ENCODE measurements around the gene FBXL3.
A peak's percentile ranks its signal among the peaks of the same experiment; 100 is the strongest.
"Not testable (repeated sequence)": the region's sequence is repeated elsewhere in the genome, so short reads cannot be mapped to it uniquely, and the experiment has no call there.

The FBXL3 gene

DNA sequence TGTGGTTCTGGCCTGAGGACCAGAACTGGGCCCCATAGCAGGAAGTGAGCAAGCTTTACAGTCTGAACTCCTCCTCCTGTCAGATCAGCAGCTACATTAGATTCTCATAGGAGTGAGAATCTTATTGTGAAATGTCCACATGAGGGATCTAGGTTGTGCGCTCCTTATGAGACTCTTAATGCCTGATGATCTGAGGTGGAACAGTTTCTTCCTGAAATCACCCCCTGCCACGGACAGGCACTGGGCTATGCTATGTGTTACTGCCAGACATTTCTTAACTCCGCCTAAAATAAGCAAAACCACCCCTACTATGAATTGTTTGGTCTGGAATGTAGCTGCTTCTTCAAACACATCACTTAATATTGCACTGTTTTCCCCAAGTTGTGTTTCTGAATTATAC is 4.6 kb downstream of the FBXL3 start:
- no peak for DNase-seq

- no peak for DNase-seq
These were observed 7.2 kb downstream of the FBXL3 start for GRCh38 chr13:77019756-77020155.

DNA sequence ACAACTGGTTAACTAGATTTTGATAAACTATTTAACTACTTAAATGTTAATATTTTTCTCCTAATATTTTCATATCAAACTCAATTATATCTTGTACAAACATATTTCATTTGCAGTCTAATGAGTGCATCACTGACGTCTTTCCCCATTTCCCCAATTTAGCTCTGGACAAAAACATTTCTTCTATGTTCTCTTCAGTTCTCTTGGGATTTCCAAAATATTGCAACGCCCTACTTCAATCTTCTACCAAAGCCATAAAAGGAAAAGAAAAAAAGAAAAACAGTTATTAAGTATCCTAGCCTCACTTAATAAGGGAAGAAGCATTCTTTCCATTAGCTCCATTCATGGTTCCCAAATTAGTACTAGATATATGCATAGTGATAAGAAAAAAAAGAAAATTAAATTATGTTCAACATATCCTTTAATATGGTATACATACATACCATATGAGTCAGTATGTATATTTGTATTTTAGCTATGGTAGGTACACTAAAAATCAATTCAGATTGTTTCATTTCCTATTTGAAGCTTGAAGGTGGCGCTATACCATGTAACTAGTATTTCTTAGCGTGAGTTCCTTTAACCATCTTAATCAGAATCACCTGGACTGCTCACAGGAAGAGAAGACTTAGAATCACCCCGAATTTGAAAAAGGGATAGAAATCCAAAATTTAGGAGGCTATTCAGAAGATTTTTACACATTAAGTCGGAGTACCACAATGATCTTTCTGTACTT is 9.9 kb downstream of the FBXL3 start:
- DNase-seq: no peak

- no peak for DNase-seq
These were observed 10.6 kb downstream of the FBXL3 start for GRCh38 chr13:77016251-77016812.

- DNase-seq: no peak
These were observed 11.9 kb downstream of the FBXL3 start for GRCh38 chr13:77014906-77015685.

- DNase-seq: no peak
These were observed 13.0 kb downstream of the FBXL3 start for GRCh38 chr13:77013853-77014542.

- not testable (repeated sequence) for DNase-seq
These were observed 17.2 kb downstream of the FBXL3 start for GRCh38 chr13:77009719-77010118.

GRCh38 chr13:77009011-77009410 is 17.9 kb downstream of the FBXL3 start:
- DNase-seq: no peak

GRCh38 chr13:77008337-77008736 is 18.6 kb downstream of the FBXL3 start:
- not testable (repeated sequence) for DNase-seq

GRCh38 chr13:77002590-77003190 is 24.3 kb downstream of the FBXL3 start:
- no peak for DNase-seq

DNA sequence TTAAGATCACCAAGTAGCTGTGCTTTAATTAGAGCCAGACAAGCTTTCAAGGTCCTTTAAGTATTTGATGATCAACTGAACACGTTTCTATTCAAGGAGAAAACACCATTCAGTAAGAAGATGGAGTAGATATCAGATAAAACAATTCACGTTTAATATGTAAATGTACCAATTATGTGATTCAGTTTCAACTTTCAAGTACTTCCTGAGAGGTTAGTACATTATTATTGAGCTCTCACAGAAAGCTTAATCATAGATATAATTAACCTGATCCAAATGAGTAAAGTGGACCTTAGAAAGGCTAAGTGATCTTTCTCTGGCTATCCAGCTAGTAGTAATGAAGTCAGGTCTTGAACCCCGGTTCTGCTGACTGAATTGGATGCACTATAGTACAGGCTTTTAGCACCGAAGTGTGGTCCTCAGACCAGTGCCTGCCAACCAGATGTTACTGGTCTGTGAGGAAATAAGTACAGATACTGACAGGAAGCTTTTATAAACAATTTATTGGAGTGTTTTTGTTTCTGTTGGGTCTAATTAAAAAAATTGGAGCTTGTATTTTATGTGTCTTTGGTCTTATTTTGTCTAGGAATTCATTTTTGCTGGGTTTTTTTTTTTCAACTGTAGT is 24.9 kb downstream of the FBXL3 start:
- DNase-seq: no peak

DNA sequence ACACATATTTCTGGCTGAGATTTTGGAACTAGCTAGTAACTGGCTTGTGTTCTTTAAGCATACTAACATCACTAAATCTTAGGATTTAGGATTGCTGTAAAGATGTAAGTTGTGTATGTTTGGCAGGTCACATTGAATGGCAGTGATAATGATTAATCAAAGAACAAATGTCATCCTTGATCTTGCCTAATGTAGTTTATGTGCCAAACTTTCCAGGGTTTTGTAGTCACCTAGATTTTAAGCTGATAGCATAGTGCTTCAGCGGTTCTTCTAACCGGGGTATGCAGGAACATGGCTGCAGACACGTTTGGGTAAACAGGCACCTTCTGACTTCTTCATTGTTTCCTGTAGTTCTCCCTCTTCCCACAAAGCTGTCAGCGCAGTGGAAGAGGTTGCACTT is 25.4 kb downstream of the FBXL3 start:
- DNase-seq: no peak

DNA sequence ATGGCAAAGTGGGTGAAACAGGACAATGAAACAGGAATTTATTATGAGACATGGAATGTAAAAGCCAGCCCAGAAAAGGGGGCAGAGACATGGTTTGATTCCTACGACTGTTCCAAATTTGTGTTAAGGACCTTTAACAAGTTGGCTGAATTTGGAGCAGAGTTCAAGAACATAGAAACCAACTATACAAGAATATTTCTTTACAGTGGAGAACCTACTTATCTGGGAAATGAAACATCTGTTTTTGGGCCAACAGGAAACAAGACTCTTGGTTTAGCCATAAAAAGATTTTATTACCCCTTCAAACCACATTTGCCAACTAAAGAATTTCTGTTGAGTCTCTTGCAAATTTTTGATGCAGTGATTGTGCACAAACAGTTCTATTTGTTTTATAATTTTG is 26.5 kb downstream of the FBXL3 start:
- no peak for DNase-seq

DNA sequence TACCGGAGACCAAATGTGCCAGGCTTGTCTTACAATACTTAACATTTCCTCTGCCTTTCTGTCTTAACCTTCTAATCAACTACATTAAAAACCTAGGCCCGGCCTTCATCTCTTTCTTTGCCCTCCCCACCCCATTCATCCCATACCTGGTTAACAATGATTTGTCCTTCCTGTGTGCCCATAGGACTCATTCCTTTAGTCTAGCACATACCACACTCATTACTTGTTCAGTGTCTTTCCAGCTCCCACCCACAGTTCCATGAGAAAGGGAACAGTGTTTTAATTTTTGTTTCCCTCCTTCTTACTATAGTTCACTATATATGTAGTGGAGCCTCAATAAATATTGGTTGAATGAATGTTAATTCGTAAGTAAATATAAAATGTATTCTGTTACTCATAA is 32.7 kb downstream of the FBXL3 start:
- DNase-seq: no peak

DNA sequence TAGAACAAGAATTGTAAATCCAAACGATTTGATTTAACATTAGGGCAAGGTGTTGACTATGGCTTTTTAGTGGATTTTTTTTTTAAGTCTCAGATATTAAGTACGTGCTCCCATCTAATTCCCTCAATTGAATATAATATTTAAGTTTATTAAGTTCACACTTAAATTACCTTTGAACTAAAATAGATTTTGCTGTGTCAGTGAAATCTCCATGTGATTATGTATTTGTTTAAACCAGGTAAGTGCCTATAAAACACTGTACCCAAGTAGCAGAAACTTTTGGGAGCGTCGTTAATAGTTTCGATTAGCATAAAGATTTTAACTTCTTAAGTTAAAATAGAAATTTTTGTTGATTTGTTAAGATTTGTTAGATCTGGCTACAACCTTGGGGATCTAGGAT is 33.5 kb downstream of the FBXL3 start:
- no peak for DNase-seq

- DNase-seq: no peak
These were observed 33.9 kb downstream of the FBXL3 start for GRCh38 chr13:76993021-76993420.

GRCh38 chr13:76992548-76993001 is 34.4 kb downstream of the FBXL3 start:
- no peak for DNase-seq

DNA sequence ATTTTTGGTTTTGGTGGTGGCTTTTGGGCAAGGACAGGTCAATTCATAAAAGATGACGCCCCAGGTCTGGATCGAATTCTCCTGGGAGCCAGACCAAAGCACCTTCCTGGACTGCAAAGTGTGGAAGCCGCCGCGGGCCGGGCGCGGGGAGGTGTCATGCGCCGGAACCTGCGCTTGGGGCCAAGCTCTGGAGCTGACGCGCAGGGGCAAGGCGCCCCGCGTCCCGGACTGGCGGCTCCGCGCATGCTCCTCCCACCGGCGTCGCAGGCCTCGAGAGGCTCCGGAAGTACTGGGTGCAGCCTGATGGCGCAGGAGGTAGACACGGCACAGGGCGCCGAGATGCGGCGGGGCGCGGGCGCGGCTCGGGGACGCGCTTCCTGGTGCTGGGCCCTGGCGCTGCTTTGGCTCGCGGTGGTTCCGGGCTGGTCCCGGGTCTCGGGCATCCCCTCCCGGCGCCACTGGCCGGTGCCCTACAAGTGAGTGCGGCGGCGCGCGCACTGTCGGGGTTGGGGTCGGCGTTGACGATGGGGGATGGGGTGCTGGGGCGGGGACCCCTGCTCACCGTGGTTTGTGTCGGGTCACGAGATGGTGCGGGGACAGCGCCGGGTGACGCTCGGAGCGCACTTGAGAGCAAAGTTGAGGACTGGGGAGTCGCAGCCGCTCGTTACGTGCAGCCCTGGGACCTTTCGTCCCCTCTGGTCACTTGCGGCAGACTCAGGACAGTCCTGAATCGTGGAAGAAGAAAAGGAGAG is 35.0 kb downstream of the FBXL3 start, which contains the start of gene CLN5:
CLN5 (plus strand) TSS at position 286 of the 752 bp plus-strand sequence; CDS start at position 304, 18 bp downstream.
- DNase-seq: peak; percentile 76

DNA sequence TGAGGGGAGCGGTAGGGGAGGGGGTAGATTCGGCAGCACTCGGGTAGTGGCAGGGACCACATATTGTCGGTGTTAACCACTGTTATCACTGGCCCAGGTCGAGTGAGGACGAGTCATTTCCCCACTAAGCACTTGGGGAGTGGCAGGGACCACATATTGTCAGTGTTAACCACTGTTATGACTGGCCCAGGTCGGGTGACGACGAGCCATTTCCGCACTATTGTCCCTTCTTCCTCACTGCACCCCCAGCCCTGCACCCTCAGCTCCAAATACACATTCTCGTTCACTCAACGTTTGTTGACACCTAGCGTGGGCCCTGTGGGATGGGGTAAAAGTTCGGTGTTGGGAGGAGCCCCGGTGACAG is 35.5 kb downstream of the FBXL3 start:
- no peak for DNase-seq

DNA sequence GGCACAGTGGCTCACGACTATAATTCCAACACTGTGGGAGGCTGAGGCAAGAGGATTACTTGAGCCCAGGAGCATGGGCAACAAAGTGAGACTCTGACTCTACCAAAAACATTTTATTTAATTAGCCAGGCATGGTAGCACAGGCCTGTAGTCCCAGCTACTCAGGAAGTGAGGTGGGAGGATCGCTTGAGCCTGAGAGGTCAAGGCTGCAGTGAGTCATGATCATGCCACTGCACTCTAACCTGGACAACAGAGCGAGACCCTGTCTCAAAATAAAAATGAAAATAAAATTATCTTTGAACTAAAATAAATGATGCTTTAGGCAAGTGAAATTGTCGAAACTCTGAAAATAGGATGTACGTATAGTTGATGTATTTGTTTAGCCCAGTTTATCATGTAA is 43.3 kb downstream of the FBXL3 start:
- no peak for DNase-seq

DNA sequence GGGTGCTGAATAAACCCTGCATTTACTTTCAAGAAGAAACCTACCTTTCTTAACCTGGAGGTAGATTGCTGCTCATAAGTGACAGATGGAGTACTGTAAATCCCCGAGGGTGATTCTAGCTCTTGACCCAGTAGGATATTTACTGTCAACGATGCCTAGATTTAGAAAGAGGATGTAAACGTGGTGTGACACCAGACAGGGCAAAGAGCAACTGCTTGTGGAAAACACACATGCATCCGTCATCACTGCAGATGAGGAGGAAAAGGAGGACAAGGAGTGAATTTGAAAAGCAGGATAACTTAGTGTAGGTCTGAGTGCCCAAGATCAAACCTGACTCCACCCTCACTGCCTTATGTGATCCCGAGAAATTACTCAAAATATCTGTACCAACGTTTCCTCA is 44.9 kb downstream of the FBXL3 start:
- DNase-seq: no peak
